Keratinocyte (primary cell): ENCODE data around the gene PDCD1LG2. TPM values are rescaled to one million over a fixed set of nuclear protein-coding genes. Genes with fewer than 3 reads are reported as not detected.
"Not testable (repeated sequence)": the region's sequence is repeated elsewhere in the genome, so short reads cannot be mapped to it uniquely, and the experiment has no call there.

Experiments
- DNase-seq: peaks from one replicate; pipeline ENCODE4 v3.0.0-alpha.2; 2011; ENCODE audit warnings: low read depth, missing footprints, low spot score
- FAIRE-seq: peaks from 2 replicates; lab custom pipeline; 2011; peaks lifted over from hg19 to GRCh38; lab: Jason Lieb, UNC
- H2AFZ ChIP-seq: 2 replicates; pipeline ENCODE4 v1.6.0; 2012; ENCODE audit warnings: low read length, control low read depth, inconsistent platforms; ENCODE audit not compliant: control insufficient read depth
- H3K27ac ChIP-seq: 2 replicates; pipeline ENCODE4 v1.5.1; 2011; ENCODE audit warnings: low read length; ENCODE audit not compliant: control insufficient read depth, insufficient read depth
- H3K27me3 ChIP-seq: 3 replicates; pipeline ENCODE4 v1.6.0; 2011; ENCODE audit warnings: low read length; ENCODE audit not compliant: control insufficient read depth, insufficient read depth; ENCODE audit errors: extremely low read depth
- H3K36me3 ChIP-seq, 2 experiments: 2 replicates in 1 of 2; 3 replicates in 1 of 2; pipeline ENCODE4 v1.5.1; 2011; ENCODE audit warnings: low read length in 2 of 2, mild to moderate bottlenecking in 1 of 2; ENCODE audit not compliant: control insufficient read depth in 2 of 2, insufficient read depth in 2 of 2; ENCODE audit errors: extremely low read depth in 1 of 2
- H3K4me1 ChIP-seq: 3 replicates; pipeline ENCODE4 v1.5.1; 2011; ENCODE audit warnings: low read length; ENCODE audit not compliant: control insufficient read depth, insufficient read depth; ENCODE audit errors: extremely low read depth
- H3K4me2 ChIP-seq: 3 replicates; pipeline ENCODE4 v1.6.0; 2011; ENCODE audit warnings: low read depth, low read length; ENCODE audit not compliant: control insufficient read depth, insufficient read depth; ENCODE audit errors: extremely low read depth
- H3K4me3 ChIP-seq, 3 experiments: fragments of 200-600 bp in 1 of 3; sonication (generic) in 1 of 3; 2 replicates in 2 of 3; 3 replicates in 1 of 3; pipeline ENCODE4 v1.5.1; 2011 to 2016; ENCODE audit warnings: low read length in 3 of 3, mild to moderate bottlenecking in 3 of 3, control low read depth in 2 of 3, inconsistent platforms in 1 of 3, low read depth in 1 of 3, mixed read lengths in 1 of 3, mixed run types in 1 of 3, moderate library complexity in 1 of 3; ENCODE audit not compliant: control insufficient read depth in 2 of 3, insufficient read depth in 2 of 3; ENCODE audit errors: extremely low read depth in 1 of 3
- H3K79me2 ChIP-seq: 2 replicates; pipeline ENCODE4 v1.6.0; 2012; ENCODE audit warnings: low read length; ENCODE audit not compliant: control insufficient read depth, insufficient read depth
- H3K9ac ChIP-seq: 3 replicates; pipeline ENCODE4 v1.6.0; 2011; ENCODE audit warnings: low read length; ENCODE audit not compliant: control insufficient read depth, insufficient read depth; ENCODE audit errors: extremely low read depth
- H3K9me1 ChIP-seq: 3 replicates; pipeline ENCODE4 v1.6.0; 2011; ENCODE audit warnings: low read length; ENCODE audit not compliant: control insufficient read depth, insufficient read depth; ENCODE audit errors: extremely low read depth
- H3K9me3 ChIP-seq: 2 replicates; pipeline ENCODE4 v1.5.1; 2012; ENCODE audit warnings: low read depth, low read length; ENCODE audit not compliant: control insufficient read depth
- H4K20me1 ChIP-seq: 3 replicates; pipeline ENCODE4 v1.6.0; 2011; ENCODE audit warnings: low read length; ENCODE audit not compliant: control insufficient read depth, insufficient read depth; ENCODE audit errors: extremely low read depth
- EZH2 ChIP-seq: IDR thresholded peaks from one replicate; pipeline ENCODE4 v1.6.1; 2012; ENCODE audit warnings: inconsistent platforms, mild to moderate bottlenecking, low read length, moderate library complexity
- dilution Hi-C: fragments of 300-500 bp; cut with MboI; formaldehyde crosslinking; loops from one replicate; pipeline ENCODE4 v1.7.0; 2020; ENCODE audit warnings: low sequenced_read_pairs; ENCODE audit not compliant: extremely low pct_ligation_motif_present
- polyA plus RNA-seq, 5 experiments: library from polyadenylated mRNA; depleted of rRNA in 3 of 5; stranded (reverse) in 3 of 5; stranded (forward) in 1 of 5; unstranded in 1 of 5; fragments of >200 nt; gene quantifications; 1 replicate in 1 of 5; 2 replicates in 3 of 5; 3 replicates in 1 of 5; pipeline versions ENCODE4 v1.2.1 to v1.2.3, GENCODE V29; 2011 to 2012; ENCODE audit warnings: missing spikeins in 2 of 5, low read depth in 1 of 5, low replicate concordance in 1 of 5
- TF ChIP-seq, protein P1 (sequence below), 3 experiments: IDR thresholded peaks in 1 of 3; conservative IDR thresholded peaks in 1 of 3; optimal IDR thresholded peaks in 1 of 3; 2 replicates in 2 of 3; 3 replicates in 1 of 3; pipeline versions ENCODE3 to v1.5.1; 2011; ENCODE audit warnings: low read length in 3 of 3, mild to moderate bottlenecking in 3 of 3, moderate library complexity in 2 of 3, control low read depth in 1 of 3, inconsistent platforms in 1 of 3; ENCODE audit not compliant: insufficient read depth in 2 of 3; ENCODE audit errors: extremely low read depth in 1 of 3

The PDCD1LG2 gene
- polyA plus RNA-seq, 1 donor (not counting 4 experiments of a cell fraction or from before 2014, with no cell fraction given): 20.2 TPM

DNA sequence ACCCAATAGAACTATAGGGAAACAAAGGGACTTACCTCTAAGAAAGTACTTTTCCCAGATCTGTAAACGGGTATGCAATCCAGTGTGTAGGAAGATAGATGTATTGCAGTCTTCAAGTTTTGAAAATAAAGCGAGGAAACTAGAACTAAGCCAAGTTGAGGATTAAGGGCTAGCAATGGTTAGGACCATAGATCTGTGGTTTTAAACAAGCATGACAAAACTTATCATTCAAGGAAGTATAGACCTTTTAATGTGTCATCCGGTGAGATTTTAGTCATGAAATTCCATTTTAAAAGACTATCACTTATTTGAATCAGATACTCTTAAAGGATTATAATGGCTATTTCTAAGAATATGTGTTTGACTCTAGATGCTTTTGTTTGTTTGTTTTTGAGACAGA lies 39.5 kb upstream of the PDCD1LG2 start:
- no peak for FAIRE-seq
- H3K9ac ChIP-seq: no peak overlapping the region

DNA sequence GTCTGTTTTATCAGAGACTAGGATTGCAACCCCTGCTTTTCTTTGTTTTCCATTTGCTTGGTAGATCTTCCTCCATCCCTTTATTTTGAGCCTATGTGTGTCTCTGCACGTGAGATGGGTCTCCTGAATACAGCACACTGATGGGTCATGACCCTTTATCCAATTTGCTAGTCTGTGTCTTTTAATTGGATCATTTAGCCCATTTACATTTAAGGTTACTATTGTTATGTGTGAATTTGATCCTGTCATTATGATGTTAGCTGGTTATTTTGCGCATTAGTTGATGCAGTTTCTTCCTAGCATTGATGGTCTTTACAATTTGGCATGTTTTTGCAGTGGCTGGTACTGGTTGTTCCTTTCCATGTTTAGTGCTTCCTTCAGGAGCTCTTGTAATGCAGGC lies 34.7 kb upstream of the PDCD1LG2 start:
- H3K36me3 ChIP-seq, H4K20me1 ChIP-seq, dilution Hi-C loops, H3K4me1 ChIP-seq, FAIRE-seq, H3K9me3 ChIP-seq, H2AFZ ChIP-seq, H3K27ac ChIP-seq, H3K27me3 ChIP-seq, H3K4me2 ChIP-seq, H3K9ac ChIP-seq, H3K79me2 ChIP-seq, H3K9me1 ChIP-seq, DNase-seq, H3K4me3 ChIP-seq: not testable (repeated sequence)

More for the DNA sequence above, 39.5 kb upstream of the PDCD1LG2 start:
- no peak overlapping the region for H3K4me2 ChIP-seq
- no peaks in the 10 kb centered on the region for H3K27me3 ChIP-seq
- H3K9me3 ChIP-seq: no peaks in the 10 kb centered on the region
- dilution Hi-C loops: no loop called here
- no peaks in the 10 kb centered on the region for H4K20me1 ChIP-seq
- H3K36me3 ChIP-seq: peaks cover 3 to 15% of the 10 kb centered on the region in 2 experiments
- no peak overlapping the region for H3K27ac ChIP-seq
- H2AFZ ChIP-seq: no peak overlapping the region
- no peaks in the 10 kb centered on the region for H3K9me1 ChIP-seq
- TF ChIP-seq, protein P1, sequence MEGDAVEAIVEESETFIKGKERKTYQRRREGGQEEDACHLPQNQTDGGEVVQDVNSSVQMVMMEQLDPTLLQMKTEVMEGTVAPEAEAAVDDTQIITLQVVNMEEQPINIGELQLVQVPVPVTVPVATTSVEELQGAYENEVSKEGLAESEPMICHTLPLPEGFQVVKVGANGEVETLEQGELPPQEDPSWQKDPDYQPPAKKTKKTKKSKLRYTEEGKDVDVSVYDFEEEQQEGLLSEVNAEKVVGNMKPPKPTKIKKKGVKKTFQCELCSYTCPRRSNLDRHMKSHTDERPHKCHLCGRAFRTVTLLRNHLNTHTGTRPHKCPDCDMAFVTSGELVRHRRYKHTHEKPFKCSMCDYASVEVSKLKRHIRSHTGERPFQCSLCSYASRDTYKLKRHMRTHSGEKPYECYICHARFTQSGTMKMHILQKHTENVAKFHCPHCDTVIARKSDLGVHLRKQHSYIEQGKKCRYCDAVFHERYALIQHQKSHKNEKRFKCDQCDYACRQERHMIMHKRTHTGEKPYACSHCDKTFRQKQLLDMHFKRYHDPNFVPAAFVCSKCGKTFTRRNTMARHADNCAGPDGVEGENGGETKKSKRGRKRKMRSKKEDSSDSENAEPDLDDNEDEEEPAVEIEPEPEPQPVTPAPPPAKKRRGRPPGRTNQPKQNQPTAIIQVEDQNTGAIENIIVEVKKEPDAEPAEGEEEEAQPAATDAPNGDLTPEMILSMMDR (optimal IDR thresholded peaks at IDR 0.05 in 1 of 3, IDR thresholded peaks at IDR 0.05 in 1 of 3, conservative IDR thresholded peaks at IDR 0.05 in 1 of 3; ENCODE audit: extremely low read depth in 1 of 3, insufficient read depth in 2 of 3, low read length in 3 of 3): no peak
- no peak for TF ChIP-seq EZH2
- no peaks in the 10 kb centered on the region for H3K79me2 ChIP-seq
- H3K4me3 ChIP-seq: no peak overlapping the region
- DNase-seq: no peak
- peaks cover 8% of the 10 kb centered on the region for H3K4me1 ChIP-seq

DNA sequence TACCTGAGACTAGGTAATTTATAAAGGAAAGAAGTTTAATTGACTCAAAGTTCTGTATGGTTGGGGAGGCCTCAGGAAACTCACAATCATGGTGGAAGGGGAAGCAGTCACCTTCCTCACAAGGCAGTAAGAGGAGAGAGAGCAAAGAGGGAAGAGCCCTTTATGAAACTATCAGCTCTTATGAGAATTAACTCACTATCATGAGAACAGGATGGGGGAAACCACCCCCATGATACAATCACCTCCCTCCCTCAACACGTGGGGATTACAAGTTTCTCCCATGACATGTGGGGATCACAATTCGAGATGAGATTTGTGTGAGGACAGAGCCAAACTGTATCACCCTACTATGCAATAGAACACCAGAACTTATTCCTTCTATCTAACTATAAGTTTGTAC lies 32.1 kb upstream of the PDCD1LG2 start:
- Histone ChIP-seq H3K9ac (no peak overlapping the region), H3K79me2 (no peaks in the 10 kb centered on the region), H4K20me1 (no peaks in the 10 kb centered on the region), H3K4me2 (no peak overlapping the region), H3K27ac (no peak overlapping the region), H3K4me3 (no peak overlapping the region), H3K4me1 (no peaks in the 10 kb centered on the region), H3K27me3 (no peaks in the 10 kb centered on the region), H2AFZ (no peak overlapping the region), H3K36me3 (no peaks in the 10 kb centered on the region), H3K9me3 (no peaks in the 10 kb centered on the region), H3K9me1 (no peaks in the 10 kb centered on the region)
- DNase-seq (no peak), FAIRE-seq (no peak)
- dilution Hi-C loops: no loop called here
- TF ChIP-seq EZH2: no peak
- TF ChIP-seq, protein P1 (optimal IDR thresholded peaks at IDR 0.05 in 1 of 3, IDR thresholded peaks at IDR 0.05 in 1 of 3, conservative IDR thresholded peaks at IDR 0.05 in 1 of 3; ENCODE audit: extremely low read depth in 1 of 3, insufficient read depth in 2 of 3, low read length in 3 of 3): no peak
